ENCODE results near the gene ZNF215.
"Not testable (repeated sequence)": the region's sequence is repeated elsewhere in the genome, so short reads cannot be mapped to it uniquely, and the experiment has no call there.

The ZNF215 gene

GRCh38 chr11:6926208-6927029 lies at the start of gene ZNF215:
TSS of gene ZNF215 (plus strand) at chr11:6926426. CDS start at chr11:6932273, 5,847 bp downstream.
- intact Hi-C loops (cut with DNase I) = no loop called here
- DNase-seq = peak; percentile 19 to 91 (median 54)

GRCh38 chr11:6876914-6877313 lies 49.3 kb upstream of the ZNF215 start:
- DNase-seq = no peak

GRCh38 chr11:6882751-6883150 lies 43.5 kb upstream of the ZNF215 start:
- intact Hi-C loops (cut with DNase I) = no loop called here
- no peak for DNase-seq

More at GRCh38 chr11:6876914-6877313, 49.3 kb upstream of the ZNF215 start:
- intact Hi-C loops (cut with DNase I) = no loop called here

DNA sequence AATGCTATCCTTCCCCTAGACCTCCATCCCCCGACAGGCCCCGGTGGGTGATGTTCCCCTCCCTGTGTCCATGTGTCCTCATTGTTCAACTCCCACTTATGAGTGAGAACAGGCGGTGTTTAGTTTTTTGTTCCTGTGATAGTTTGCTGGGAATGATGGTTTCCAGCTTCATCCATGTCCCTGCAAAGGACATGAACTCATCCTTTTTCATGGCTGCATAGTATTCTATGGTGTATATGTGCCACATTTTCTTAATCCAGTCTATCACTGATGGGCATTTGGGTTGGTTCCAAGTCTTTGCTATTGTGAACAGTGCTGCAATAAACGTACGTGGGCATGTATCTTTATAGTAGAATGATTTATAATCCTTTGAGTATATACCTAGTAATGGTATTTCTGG lies 38.5 kb upstream of the ZNF215 start:
- intact Hi-C loops (cut with DNase I); DNase-seq: not testable (repeated sequence)

GRCh38 chr11:6888830-6889229 lies 37.4 kb upstream of the ZNF215 start:
- no peak for DNase-seq
- intact Hi-C loops (cut with DNase I) = no loop called here

GRCh38 chr11:6889835-6890234 lies 36.4 kb upstream of the ZNF215 start:
- DNase-seq = no peak
- intact Hi-C loops (cut with DNase I) = no loop called here

DNA sequence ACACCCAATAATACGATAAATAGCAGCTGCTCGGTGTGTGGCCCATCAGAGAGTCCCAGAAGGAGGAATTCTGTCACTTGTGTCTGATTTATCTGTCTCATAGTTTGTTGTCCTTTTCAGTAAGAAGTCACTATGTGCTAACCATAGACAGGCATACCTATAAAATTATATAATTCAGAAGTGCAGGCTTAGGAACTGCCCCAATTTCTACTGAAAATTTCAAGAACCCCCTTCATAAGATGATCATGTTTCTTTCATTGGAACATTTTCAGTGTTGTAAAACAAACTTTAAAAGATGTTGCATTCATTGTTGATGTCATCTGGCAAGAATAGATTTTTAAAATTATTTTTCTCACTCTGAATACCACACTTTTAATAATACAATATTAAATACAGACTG lies 33.8 kb upstream of the ZNF215 start, which contains the start of gene OR2D2:
OR2D2 (minus strand) TSS at position 101 of the 400 bp plus-strand sequence; CDS start at position 101, 0 bp downstream.
- DNase-seq = no peak
- intact Hi-C loops (cut with DNase I) = no loop called here

- intact Hi-C loops (cut with DNase I) = no loop called here
- DNase-seq = no peak
Measured at GRCh38 chr11:6894097-6894496, 32.1 kb upstream of the ZNF215 start.

DNA sequence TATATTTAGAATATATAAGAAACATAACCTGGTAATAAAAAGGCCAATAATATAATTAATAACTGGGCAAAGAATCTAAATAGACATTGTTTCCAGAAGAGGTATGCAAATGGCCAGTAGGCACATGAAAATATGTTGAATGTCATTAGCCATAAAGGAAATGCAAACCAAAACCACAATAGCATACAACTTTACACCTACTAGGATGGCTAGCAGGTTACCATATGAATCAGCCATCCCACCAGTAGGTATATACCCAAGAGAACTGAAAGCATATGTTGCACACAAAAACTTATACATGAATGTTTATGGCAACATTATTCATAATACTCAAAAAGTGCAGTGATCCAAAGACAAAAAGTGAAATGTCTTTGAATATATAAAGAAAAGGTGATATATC lies 31.2 kb upstream of the ZNF215 start:
- no peak for DNase-seq
- intact Hi-C loops (cut with DNase I) = no loop called here

GRCh38 chr11:6898911-6899310 lies 27.3 kb upstream of the ZNF215 start:
- DNase-seq = no peak
- intact Hi-C loops (cut with DNase I) = no loop called here

GRCh38 chr11:6900327-6900999 lies 25.8 kb upstream of the ZNF215 start:
- intact Hi-C loops (cut with DNase I) = no loop called here
- no peak for DNase-seq

DNA sequence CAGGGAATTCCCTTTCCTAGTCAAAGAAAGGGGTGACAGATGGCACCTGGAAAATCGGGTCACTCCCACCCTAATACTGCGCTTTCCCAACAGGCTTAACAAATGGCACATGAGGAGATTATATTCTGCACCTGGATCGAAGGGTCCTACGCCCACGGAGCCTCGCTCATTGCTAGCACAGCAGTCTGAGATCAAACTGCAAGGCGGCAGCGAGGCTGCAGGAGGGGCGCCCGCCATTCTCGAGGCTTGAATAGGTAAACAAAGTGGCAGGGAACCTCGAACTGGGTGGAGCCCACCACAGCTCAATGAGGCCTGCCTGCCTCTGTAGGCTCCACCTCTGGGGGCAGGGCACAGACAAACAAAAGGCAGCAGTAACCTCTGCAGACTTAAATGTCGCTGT lies 21.4 kb upstream of the ZNF215 start:
- intact Hi-C loops (cut with DNase I); DNase-seq: not testable (repeated sequence)

- intact Hi-C loops (cut with DNase I) = no loop called here
- DNase-seq = no peak
Measured at GRCh38 chr11:6911378-6911777, 14.8 kb upstream of the ZNF215 start.

- intact Hi-C loops (cut with DNase I) = no loop called here
Measured at GRCh38 chr11:6911948-6912347, 14.3 kb upstream of the ZNF215 start.

GRCh38 chr11:6919698-6920097 lies 6.5 kb upstream of the ZNF215 start:
- intact Hi-C loops (cut with DNase I) = no loop called here
- DNase-seq = no peak

More at GRCh38 chr11:6911948-6912347, 14.3 kb upstream of the ZNF215 start:
- no peak for DNase-seq

GRCh38 chr11:6920702-6921101 lies 5.5 kb upstream of the ZNF215 start, which contains the start of gene OR2D3:
TSS of gene OR2D3 (plus strand) at chr11:6921002. CDS start at chr11:6921002, 0 bp downstream.
- intact Hi-C loops (cut with DNase I) = no loop called here
- no peak for DNase-seq

- DNase-seq = no peak
- intact Hi-C loops (cut with DNase I) = no loop called here
Measured at GRCh38 chr11:6925007-6925577, 1.1 kb upstream of the ZNF215 start.

DNA sequence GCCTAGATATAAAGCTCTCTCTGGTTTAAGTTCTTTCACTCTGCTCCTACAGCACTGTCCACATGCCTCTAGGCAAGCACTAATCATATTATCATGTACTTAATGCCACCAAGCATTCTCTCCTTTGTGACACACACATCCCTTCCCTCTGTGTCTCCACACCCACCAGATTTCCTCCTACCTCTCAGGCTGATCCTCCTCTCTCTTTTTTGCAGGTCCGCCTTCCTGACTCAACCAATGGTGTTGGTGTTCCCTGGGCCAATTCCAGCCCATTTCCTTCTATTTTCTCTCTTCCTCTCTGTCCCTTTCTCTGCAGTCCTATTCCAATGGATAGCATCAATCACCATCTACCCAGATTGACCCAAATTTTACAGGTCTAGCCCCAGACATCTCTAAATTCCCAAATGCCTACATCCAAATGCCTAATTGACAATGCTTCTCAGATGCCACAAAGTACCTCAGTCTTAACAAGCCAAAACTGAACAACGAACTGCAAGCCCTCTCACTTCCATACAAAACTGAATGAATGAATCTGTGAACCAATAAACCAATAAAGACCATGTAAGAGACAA lies 504 bp upstream of the ZNF215 start:
- peak in 1 of 10 donors; percentile 39 for DNase-seq

DNA sequence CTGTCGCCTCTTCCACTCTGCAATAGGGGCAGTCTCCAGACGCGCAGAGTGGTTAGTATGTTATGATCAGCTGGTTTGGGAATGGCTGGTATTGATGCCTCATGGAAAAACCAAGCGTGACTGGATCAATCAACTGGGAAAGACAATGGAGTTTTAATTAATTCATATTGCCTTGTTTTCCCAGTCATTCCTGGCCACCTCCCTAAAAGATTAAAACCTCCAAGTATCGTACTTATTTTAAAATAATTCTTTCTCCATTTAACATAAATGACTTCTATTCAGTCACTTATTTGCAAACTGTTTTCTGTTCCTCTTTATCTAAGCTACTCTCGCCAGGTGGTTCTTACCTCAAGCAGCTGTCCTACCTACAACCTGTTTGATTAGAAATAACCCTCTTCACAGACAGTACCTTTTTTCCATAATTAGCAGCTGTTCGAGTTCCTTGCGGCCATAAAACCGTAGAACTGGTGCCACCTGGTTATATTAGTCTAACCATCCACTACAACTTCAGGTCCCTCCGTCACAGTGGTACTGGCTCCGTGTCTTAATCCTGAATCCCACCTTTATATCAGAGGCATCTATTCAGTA lies 898 bp downstream of the ZNF215 start:
- intact Hi-C loops (cut with DNase I) = no loop called here
- no peak for DNase-seq

More for the DNA sequence above, 504 bp upstream of the ZNF215 start:
- intact Hi-C loops (cut with DNase I) = no loop called here

- intact Hi-C loops (cut with DNase I) = no loop called here
- no peak for DNase-seq
Measured at GRCh38 chr11:6928916-6929315, 2.7 kb downstream of the ZNF215 start.
